Hematopoietic multipotent progenitor cell treated with erythropoietin and hydrocortisone succinate and interleukin-3 and kit ligand, for 17 days (in vitro differentiated cells): Measurements from ENCODE around the gene THRB.
"Not testable (repeated sequence)": the region's sequence is repeated elsewhere in the genome, so short reads cannot be mapped to it uniquely, and the experiment has no call there.

Experiments used
- DNase-seq: peaks from one replicate; pipeline ENCODE4 v3.0.0-alpha.2; 2015; ENCODE audit warnings: low spot score

The THRB gene

GRCh38 chr3:24447836-24448235 is 46.8 kb downstream of the THRB start:
- DNase-seq: no peak

- no peak for DNase-seq
Measured at GRCh38 chr3:24446032-24446431, 48.6 kb downstream of the THRB start.

- DNase-seq: no peak
Measured at GRCh38 chr3:24443476-24443875, 51.2 kb downstream of the THRB start.

- no peak for DNase-seq
Measured at GRCh38 chr3:24440760-24441464, 53.7 kb downstream of the THRB start.

GRCh38 chr3:24439021-24439420 is 55.6 kb downstream of the THRB start:
- no peak for DNase-seq

- no peak for DNase-seq
Measured at GRCh38 chr3:24437326-24437725, 57.3 kb downstream of the THRB start.

GRCh38 chr3:24435584-24435983 is 59.1 kb downstream of the THRB start:
- DNase-seq: no peak

GRCh38 chr3:24434651-24435050 is 60.0 kb downstream of the THRB start:
- DNase-seq: no peak

- DNase-seq: no peak
Measured at GRCh38 chr3:24433838-24434591, 60.6 kb downstream of the THRB start.

- DNase-seq: no peak
Measured at GRCh38 chr3:24432989-24433388, 61.7 kb downstream of the THRB start.

- DNase-seq: no peak
Measured at GRCh38 chr3:24428481-24428880, 66.2 kb downstream of the THRB start.

- DNase-seq: no peak
Measured at GRCh38 chr3:24426896-24427295, 67.8 kb downstream of the THRB start.

GRCh38 chr3:24420829-24421228 is 73.8 kb downstream of the THRB start:
- DNase-seq: not testable (repeated sequence)

- no peak for DNase-seq
Measured at GRCh38 chr3:24420224-24420623, 74.4 kb downstream of the THRB start.

- DNase-seq: no peak
Measured at GRCh38 chr3:24419067-24419791, 75.4 kb downstream of the THRB start.

GRCh38 chr3:24417730-24418129 is 76.9 kb downstream of the THRB start:
- no peak for DNase-seq

GRCh38 chr3:24416224-24416623 is 78.4 kb downstream of the THRB start:
- no peak for DNase-seq

- no peak for DNase-seq
Measured at GRCh38 chr3:24415824-24416223, 78.8 kb downstream of the THRB start.

GRCh38 chr3:24413662-24414061 is 81.0 kb downstream of the THRB start:
- not testable (repeated sequence) for DNase-seq

- DNase-seq: no peak
Measured at GRCh38 chr3:24410860-24411259, 83.8 kb downstream of the THRB start.

- DNase-seq: no peak
Measured at GRCh38 chr3:24407980-24408680, 86.5 kb downstream of the THRB start.

GRCh38 chr3:24406900-24407299 is 87.8 kb downstream of the THRB start:
- no peak for DNase-seq
